GM18519 (cell line): ENCODE measurements around the gene TRMT11.
"Not testable (repeated sequence)": the region's sequence is repeated elsewhere in the genome, so short reads cannot be mapped to it uniquely, and the experiment has no call there.

Experiments used
- ATAC-seq: cut with Tn5 transposase; IDR thresholded peaks from one replicate; pipeline ENCODE4 v1.9.1; 2021; ENCODE audit warnings: mild to moderate bottlenecking, moderate library complexity; ENCODE audit not compliant: unreplicated experiment, low FRiP score

The TRMT11 gene

GRCh38 chr6:125986301-125987025 lies at the start of gene TRMT11:
Gene TRMT11, plus strand, starts transcription at chr6:125986540. Its CDS starts 11 bp downstream, at chr6:125986551.
- peak; percentile 94 for ATAC-seq

GRCh38 chr6:125939026-125939425 lies 47.3 kb upstream of the TRMT11 start:
- no peak for ATAC-seq

- ATAC-seq = no peak
Measured at GRCh38 chr6:125939791-125940190, 46.5 kb upstream of the TRMT11 start.

- ATAC-seq = no peak
Measured at GRCh38 chr6:125940247-125941041, 45.9 kb upstream of the TRMT11 start.

- ATAC-seq = no peak
Measured at GRCh38 chr6:125942672-125943527, 43.4 kb upstream of the TRMT11 start.

GRCh38 chr6:125943528-125944433 lies 42.6 kb upstream of the TRMT11 start:
- ATAC-seq = no peak

- no peak for ATAC-seq
Measured at GRCh38 chr6:125944434-125944816, 41.9 kb upstream of the TRMT11 start.

- ATAC-seq = no peak
Measured at GRCh38 chr6:125944896-125945295, 41.4 kb upstream of the TRMT11 start.

GRCh38 chr6:125945378-125946141 lies 40.8 kb upstream of the TRMT11 start:
- ATAC-seq = no peak

- ATAC-seq = no peak
Measured at GRCh38 chr6:125947615-125948014, 38.7 kb upstream of the TRMT11 start.

- no peak for ATAC-seq
Measured at GRCh38 chr6:125948455-125948854, 37.9 kb upstream of the TRMT11 start.

- no peak for ATAC-seq
Measured at GRCh38 chr6:125949069-125949468, 37.3 kb upstream of the TRMT11 start.

GRCh38 chr6:125950293-125950692 lies 36.0 kb upstream of the TRMT11 start:
- ATAC-seq = no peak

- ATAC-seq = not testable (repeated sequence)
Measured at GRCh38 chr6:125950716-125951115, 35.6 kb upstream of the TRMT11 start.

- ATAC-seq = no peak
Measured at GRCh38 chr6:125951323-125951722, 35.0 kb upstream of the TRMT11 start.

GRCh38 chr6:125952764-125953501 lies 33.4 kb upstream of the TRMT11 start:
- ATAC-seq = no peak

GRCh38 chr6:125953502-125953875 lies 32.9 kb upstream of the TRMT11 start:
- no peak for ATAC-seq

GRCh38 chr6:125954735-125955339 lies 31.5 kb upstream of the TRMT11 start:
- no peak for ATAC-seq
